PC-3 (cell line): ENCODE results near the gene OR2AG1.

Experiments used
- EZH2 ChIP-seq: fragments of 300-600 bp; sonication (generic); IDR thresholded peaks from one replicate; pipeline ENCODE4 v1.6.1; 2017; ENCODE audit warnings: antibody characterized with exemption, mild to moderate bottlenecking, low read length; ENCODE audit not compliant: unreplicated experiment
- EZH2phosphoT487 ChIP-seq: fragments of 300-600 bp; sonication (generic); IDR thresholded peaks from 2 replicates; pipeline ENCODE4 v1.6.1; 2018; ENCODE audit warnings: mild to moderate bottlenecking, antibody characterized with exemption, low read length, borderline replicate concordance
- TF ChIP-seq, protein P1 (sequence below): fragments of 300-600 bp; sonication (generic); conservative IDR thresholded peaks from 2 replicates; pipeline ENCODE4 v1.5.1; 2017; ENCODE audit warnings: antibody characterized with exemption, low read depth, mild to moderate bottlenecking, low read length

- TF ChIP-seq, protein P1, sequence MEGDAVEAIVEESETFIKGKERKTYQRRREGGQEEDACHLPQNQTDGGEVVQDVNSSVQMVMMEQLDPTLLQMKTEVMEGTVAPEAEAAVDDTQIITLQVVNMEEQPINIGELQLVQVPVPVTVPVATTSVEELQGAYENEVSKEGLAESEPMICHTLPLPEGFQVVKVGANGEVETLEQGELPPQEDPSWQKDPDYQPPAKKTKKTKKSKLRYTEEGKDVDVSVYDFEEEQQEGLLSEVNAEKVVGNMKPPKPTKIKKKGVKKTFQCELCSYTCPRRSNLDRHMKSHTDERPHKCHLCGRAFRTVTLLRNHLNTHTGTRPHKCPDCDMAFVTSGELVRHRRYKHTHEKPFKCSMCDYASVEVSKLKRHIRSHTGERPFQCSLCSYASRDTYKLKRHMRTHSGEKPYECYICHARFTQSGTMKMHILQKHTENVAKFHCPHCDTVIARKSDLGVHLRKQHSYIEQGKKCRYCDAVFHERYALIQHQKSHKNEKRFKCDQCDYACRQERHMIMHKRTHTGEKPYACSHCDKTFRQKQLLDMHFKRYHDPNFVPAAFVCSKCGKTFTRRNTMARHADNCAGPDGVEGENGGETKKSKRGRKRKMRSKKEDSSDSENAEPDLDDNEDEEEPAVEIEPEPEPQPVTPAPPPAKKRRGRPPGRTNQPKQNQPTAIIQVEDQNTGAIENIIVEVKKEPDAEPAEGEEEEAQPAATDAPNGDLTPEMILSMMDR, result no peak
- TF ChIP-seq EZH2phosphoT487 (no peak), EZH2 (no peak)
Measured at GRCh38 chr11:6771926-6772893, 10.6 kb upstream of the OR2AG1 start, which contains the start of gene OR2AG2.
